H1 (cell line): ENCODE results near the gene PLEKHG5. TPM values are rescaled to one million over a fixed set of nuclear protein-coding genes. Genes with fewer than 3 reads are reported as not detected.

Experiments used
- CTCF ChIA-PET: fragments of 300-600 bp; sonication (Branson Sonifier 250); formaldehyde crosslinking; loops from one replicate; lab custom pipeline; 2021; ENCODE audit not compliant: partially characterized antibody; lab: Charles Lee
- POLR2A ChIA-PET: fragments of 300-600 bp; sonication (Branson Sonifier 250); formaldehyde crosslinking; loops from one replicate; lab custom pipeline; 2021; ENCODE audit warnings: inconsistent platforms; ENCODE audit not compliant: partially characterized antibody; lab: Charles Lee
- DNase-seq, 2 experiments: peaks; one replicate each; pipeline versions ENCODE4 v3.0.0 to v3.0.0-alpha.2; 2010 to 2022; ENCODE audit warnings: low spot score in 2 of 2, low read depth in 1 of 2, mixed read lengths in 1 of 2
- FAIRE-seq: peaks from 2 replicates; lab custom pipeline; 2011; peaks lifted over from hg19 to GRCh38; lab: Jason Lieb, UNC
- H2AFZ ChIP-seq: 2 replicates; pipeline ENCODE4 v1.8.1; 2012; ENCODE audit warnings: low read length, inconsistent platforms
- H2AK5ac ChIP-seq: 2 replicates; pipeline ENCODE4 v1.6.1; 2013; ENCODE audit warnings: low read depth, low read length
- H2BK120ac ChIP-seq: replicated peaks from 2 replicates; pipeline ENCODE3; 2013; ENCODE audit warnings: low read depth, low read length, inconsistent platforms
- H2BK12ac ChIP-seq: 2 replicates; pipeline ENCODE4 v1.6.1; 2013; ENCODE audit warnings: low read depth, low read length
- H2BK15ac ChIP-seq: 2 replicates; pipeline ENCODE4 v1.6.1; 2013; ENCODE audit warnings: low read length
- H2BK20ac ChIP-seq: 2 replicates; pipeline ENCODE4 v1.6.1; 2013; ENCODE audit warnings: low read length
- H2BK5ac ChIP-seq: 2 replicates; pipeline ENCODE4 v1.6.1; 2013; ENCODE audit warnings: low read depth, low read length
- H3K14ac ChIP-seq: 2 replicates; pipeline ENCODE4 v1.6.1; 2013; ENCODE audit warnings: inconsistent platforms; ENCODE audit not compliant: insufficient read length
- H3K18ac ChIP-seq: 2 replicates; pipeline ENCODE4 v1.6.1; 2013; ENCODE audit warnings: low read length; ENCODE audit errors: extremely low read depth
- H3K23ac ChIP-seq: 2 replicates; pipeline ENCODE4 v1.6.1; 2013; ENCODE audit warnings: inconsistent platforms; ENCODE audit not compliant: insufficient read length
- H3K23me2 ChIP-seq: 2 replicates; pipeline ENCODE4 v1.6.1; 2013; ENCODE audit warnings: low read depth, low read length
- H3K27ac ChIP-seq: 2 replicates; pipeline ENCODE4 v1.6.1; 2011; ENCODE audit warnings: low read depth, low read length, inconsistent platforms
- H3K27me3 ChIP-seq, 4 experiments: replicated peaks in 1 of 4; 1 replicate in 1 of 4; 2 replicates in 3 of 4; pipeline versions ENCODE4 v1.6.1 to v1.8.1; 2011 to 2013; ENCODE audit warnings: low read length in 3 of 4, mild to moderate bottlenecking in 3 of 4, inconsistent platforms in 2 of 4, mixed read lengths in 2 of 4, moderate library complexity in 1 of 4; ENCODE audit not compliant: control insufficient read depth in 3 of 4, insufficient read depth in 3 of 4; ENCODE audit errors: extremely low read depth in 1 of 4
- H3K36me3 ChIP-seq, 4 experiments: 2 replicates each; pipeline versions ENCODE4 v1.6.1 to v1.8.1; 2011 to 2013; ENCODE audit warnings: mild to moderate bottlenecking in 4 of 4, low read length in 3 of 4, moderate library complexity in 2 of 4, control low read depth in 1 of 4, inconsistent platforms in 1 of 4; ENCODE audit not compliant: insufficient read depth in 4 of 4, control insufficient read depth in 2 of 4
- H3K4ac ChIP-seq: replicated peaks from 2 replicates; pipeline ENCODE3; 2013; ENCODE audit warnings: low read length, low read depth, mixed read lengths, inconsistent platforms; ENCODE audit not compliant: insufficient read length
- H3K4me1 ChIP-seq, 4 experiments: replicated peaks in 1 of 4; 1 replicate in 1 of 4; 2 replicates in 3 of 4; pipeline versions ENCODE4 v1.6.1 to v1.8.1; 2011 to 2013; ENCODE audit warnings: low read length in 3 of 4, inconsistent platforms in 2 of 4, mixed read lengths in 1 of 4; ENCODE audit not compliant: insufficient read depth in 4 of 4, control insufficient read depth in 3 of 4
- H3K4me2 ChIP-seq, 2 experiments: 2 replicates each; pipeline versions ENCODE4 v1.6.1 to v1.8.1; 2011 to 2013; ENCODE audit warnings: low read depth in 2 of 2, low read length in 2 of 2, control low read depth in 1 of 2, inconsistent platforms in 1 of 2, mild to moderate bottlenecking in 1 of 2; ENCODE audit not compliant: insufficient read depth in 1 of 2
- H3K4me3 ChIP-seq, 4 experiments: fragments of 200-600, 300-600 bp in 1 of 4; sonication (generic), shearing (Covaris generic), sonication (Bioruptor Twin) in 1 of 4; 2 replicates each; pipeline versions ENCODE4 v1.5.1 to v1.8.1; 2011 to 2016; ENCODE audit warnings: low read length in 4 of 4, low read depth in 3 of 4, control low read depth in 2 of 4, inconsistent platforms in 2 of 4, mild to moderate bottlenecking in 2 of 4, mixed read lengths in 1 of 4, moderate library complexity in 1 of 4; ENCODE audit not compliant: insufficient read depth in 2 of 4; ENCODE audit errors: extremely low read depth in 1 of 4
- H3K56ac ChIP-seq: replicated peaks from 2 replicates; pipeline ENCODE3; 2013; ENCODE audit warnings: low read depth, mild to moderate bottlenecking, mixed read lengths, low read length, inconsistent platforms; ENCODE audit not compliant: insufficient read length
- H3K79me1 ChIP-seq: 2 replicates; pipeline ENCODE4 v1.6.1; 2013; ENCODE audit warnings: low read depth, low read length, control low read depth
- H3K79me2 ChIP-seq, 2 experiments: 2 replicates each; pipeline versions ENCODE4 v1.6.1 to v1.8.1; 2012 to 2013; ENCODE audit warnings: low read length in 2 of 2, mild to moderate bottlenecking in 2 of 2, inconsistent platforms in 1 of 2; ENCODE audit not compliant: insufficient read depth in 2 of 2, control insufficient read depth in 1 of 2
- H3K9ac ChIP-seq, 4 experiments: replicated peaks in 1 of 4; 1 replicate in 1 of 4; 2 replicates in 3 of 4; pipeline versions ENCODE4 v1.6.1 to v1.8.1; 2011 to 2013; ENCODE audit warnings: low read depth in 3 of 4, low read length in 3 of 4, control low read depth in 2 of 4, mild to moderate bottlenecking in 2 of 4, moderate library complexity in 2 of 4, inconsistent platforms in 1 of 4; ENCODE audit errors: extremely low read depth in 1 of 4
- H3K9me3 ChIP-seq, 2 experiments: 2 replicates each; pipeline versions ENCODE4 v1.6.1 to v1.8.1; 2012 to 2013; ENCODE audit warnings: mild to moderate bottlenecking in 2 of 2, moderate library complexity in 2 of 2, control low read depth in 1 of 2, inconsistent platforms in 1 of 2, low read depth in 1 of 2, low read length in 1 of 2, mixed read lengths in 1 of 2; ENCODE audit not compliant: insufficient read depth in 2 of 2
- H4K20me1 ChIP-seq, 2 experiments: replicated peaks in 1 of 2; 2 replicates each; pipeline versions ENCODE3 to v1.8.1; 2011 to 2013; ENCODE audit warnings: inconsistent platforms in 2 of 2, low read length in 2 of 2, mild to moderate bottlenecking in 1 of 2; ENCODE audit not compliant: insufficient read depth in 2 of 2, control insufficient read depth in 1 of 2
- H4K5ac ChIP-seq: 2 replicates; pipeline ENCODE4 v1.6.1; 2013; ENCODE audit warnings: low read length, low read depth, mixed read lengths, inconsistent platforms; ENCODE audit not compliant: insufficient read length
- H4K8ac ChIP-seq: 2 replicates; pipeline ENCODE4 v1.8.0; 2013; ENCODE audit warnings: mild to moderate bottlenecking, moderate library complexity, low read length, inconsistent platforms; ENCODE audit not compliant: insufficient read depth; ENCODE audit errors: extremely low read depth
- H4K91ac ChIP-seq: replicated peaks from 2 replicates; pipeline ENCODE3; 2013; ENCODE audit warnings: low read length, mixed read lengths, inconsistent platforms; ENCODE audit not compliant: insufficient read length
- FOSL1 ChIP-seq: IDR thresholded peaks from 2 replicates; pipeline ENCODE4 v1.6.1; 2011; ENCODE audit warnings: mild to moderate bottlenecking, low read depth, low read length, moderate library complexity; ENCODE audit not compliant: insufficient read depth
- RBBP5 ChIP-seq: IDR thresholded peaks from 2 replicates; pipeline ENCODE4 v1.7.1; 2012; ENCODE audit warnings: low read depth, mild to moderate bottlenecking, inconsistent platforms, low read length, moderate library complexity, borderline replicate concordance
- SRF ChIP-seq: IDR thresholded peaks from 2 replicates; pipeline ENCODE4 v1.6.1; 2011; ENCODE audit warnings: mild to moderate bottlenecking, low read depth, low read length, moderate library complexity
- WGBS, 2 experiments: shearing (Covaris generic) in 1 of 2; methylation state at CpG; one replicate each; pipeline versions ENCODE4 v1.1.6 to v1.1.7; 2013 to 2015; ENCODE audit warnings: low lambda C conversion rate in 2 of 2, mixed read lengths in 2 of 2, inconsistent platforms in 1 of 2, low coverage in 1 of 2, missing lambda C conversion rate in 1 of 2; ENCODE audit not compliant: insufficient replicate concordance in 2 of 2, insufficient coverage in 1 of 2, insufficient read length in 1 of 2; ENCODE audit errors: extremely low coverage in 1 of 2, missing lambda C conversion rate in 1 of 2; 5-methylcytosine and 5-hydroxymethylcytosine counted together
- polyA plus RNA-seq, 7 experiments: library from polyadenylated mRNA; depleted of rRNA in 3 of 7; stranded (reverse) in 5 of 7; unstranded in 2 of 7; fragments of >200 nt in 5 of 7; fragments of 200-250 nt in 2 of 7; gene quantifications; 1 replicate in 5 of 7; 2 replicates in 1 of 7; 4 replicates in 1 of 7; pipeline versions ENCODE4 v1.2.1 to v1.2.3, GENCODE V29; 2011 to 2013; ENCODE audit warnings: missing spikeins in 2 of 7, mixed read lengths in 2 of 7
- total RNA-seq: library from RNA; stranded (reverse); fragmentation: NEBNext Ultra II Directional; extraction: Animal tissue kit (Norgen Biotek cat#: 25700); gene quantifications from 2 replicates; pipeline ENCODE4 v1.2.1, GENCODE V29; 2021

Gene PLEKHG5
- total and polyA plus RNA-seq, 2 of the 8 experiments (the other 6 are each of a cell fraction or from before 2014, with no cell fraction given): 10.4 to 13.8 TPM

- peaks cover 1 to 10% of the 10 kb centered on the region in 2 experiments for H4K20me1 ChIP-seq
- peak overlapping the region; percentile 88; the same call in 1 of the 2 replicates for H2BK15ac ChIP-seq
- FAIRE-seq (no peak), DNase-seq (peak in 1 of 2 experiments; percentile 53)
- H3K79me1 ChIP-seq: no peaks in the 10 kb centered on the region
- TF ChIP-seq RBBP5 (no peak), FOSL1 (no peak), SRF (no peak)
- no peaks in the 10 kb centered on the region for H3K23me2 ChIP-seq
- H3K4ac ChIP-seq: no peak overlapping the region
- CTCF ChIA-PET: interaction anchor here (1.3 to 6.6 kb wide), 9 partner anchors 9 to 141 kb away, joined by 3 to 87 read pairs (median 23); partner anchors contain the start of gene PLEKHG5
- no peak overlapping the region for H3K23ac ChIP-seq
- H2AFZ ChIP-seq: no peak overlapping the region
- peak overlapping the region; percentile 91 for H4K91ac ChIP-seq
- POLR2A ChIA-PET: interaction anchor here (13.7 kb wide), 1 partner anchor 24 kb away, joined by 123 read pairs; no protein-coding TSS in a partner anchor
- peak overlapping the region; percentile 83; the same call in 1 of the 2 replicates for H3K18ac ChIP-seq
- no peak overlapping the region for H4K5ac ChIP-seq
- peak overlapping the region; percentile 45; the same call in 1 of the 2 replicates for H4K8ac ChIP-seq
- 0 out of 2 replicates have a peak overlapping the region, but pooled peaks have one; percentile 48 for H2BK20ac ChIP-seq
- H3K4me2 ChIP-seq: 0 out of 4 replicates have a peak overlapping the region, but pooled peaks of 1 of the 2 experiments have one; percentile 27
- H2BK12ac ChIP-seq: peak overlapping the region; percentile 90; the same call in 1 of the 2 replicates
- no peak overlapping the region for H3K14ac ChIP-seq
- H2BK120ac ChIP-seq: no peak overlapping the region
- H3K79me2 ChIP-seq: no peaks in the 10 kb centered on the region
- H3K9ac ChIP-seq: no peak overlapping the region
- H3K9me3 ChIP-seq: no peaks in the 10 kb centered on the region
- H3K56ac ChIP-seq: no peak overlapping the region
- H2BK5ac ChIP-seq: peak overlapping the region; percentile 75; the same call in 1 of the 2 replicates
- H3K4me1 ChIP-seq: peaks cover 0 to 22% (median 14%) of the 10 kb centered on the region in 4 experiments; a peak in 6 of 7 replicates
- no peak overlapping the region for H3K4me3 ChIP-seq
- H2AK5ac ChIP-seq: peak overlapping the region; percentile 90; the same call in 1 of the 2 replicates
- 86% methylated on average over 11 of the region's 13 CpGs; no CpG with 5 or more reads in 1 of the 2 experiments for WGBS, 2 experiments
- no peaks in the 10 kb centered on the region; a peak in 1 of 7 replicates for H3K27me3 ChIP-seq
- H3K36me3 ChIP-seq: peaks cover 0 to 15% (median 3%) of the 10 kb centered on the region in 4 experiments; a peak in 3 of 8 replicates
- no peak overlapping the region for H3K27ac ChIP-seq
Measured at GRCh38 chr1:6474815-6475282, 16.6 kb downstream of the PLEKHG5 start.
